GM23248 (cell line): ENCODE measurements around the gene SLC25A45. TPM values are rescaled to one million over a fixed set of nuclear protein-coding genes. Genes with fewer than 3 reads are reported as not detected.

Experiments
- DNase-seq: peaks from one replicate; pipeline ENCODE4 v3.0.0-alpha.2; 2015
- H2AFZ ChIP-seq: fragments of 200-600 bp; sonication (generic); 2 replicates; pipeline ENCODE4 v1.6.1; 2016; ENCODE audit warnings: antibody characterized with exemption
- H3F3A ChIP-seq: fragments of 200-600 bp; sonication (generic); 2 replicates; pipeline ENCODE4 v1.6.1; 2016; ENCODE audit warnings: mild to moderate bottlenecking, antibody characterized with exemption, mixed run types; ENCODE audit not compliant: insufficient read depth
- H3K27ac ChIP-seq: fragments of 200-600 bp; sonication (generic); 2 replicates; pipeline ENCODE4 v1.5.1; 2016; ENCODE audit warnings: mild to moderate bottlenecking
- H3K27me3 ChIP-seq: fragments of 200-600 bp; sonication (generic); replicated peaks from 2 replicates; pipeline ENCODE4 v1.6.1; 2016; ENCODE audit warnings: mild to moderate bottlenecking; ENCODE audit not compliant: insufficient read depth
- H3K36me3 ChIP-seq: fragments of 200-600 bp; sonication (generic); 2 replicates; pipeline ENCODE4 v1.6.1; 2016; ENCODE audit warnings: low read depth, mild to moderate bottlenecking
- H3K4me1 ChIP-seq: fragments of 200-600 bp; sonication (generic); 2 replicates; pipeline ENCODE4 v1.6.1; 2016; ENCODE audit warnings: mild to moderate bottlenecking; ENCODE audit not compliant: insufficient read depth
- H3K4me2 ChIP-seq: fragments of 200-600 bp; sonication (generic); one replicate; pipeline ENCODE4 v1.6.1; 2016; ENCODE audit warnings: mild to moderate bottlenecking; ENCODE audit not compliant: unreplicated experiment
- H3K4me3 ChIP-seq: fragments of 200-600 bp; sonication (generic); 2 replicates; pipeline ENCODE4 v1.5.1; 2016; ENCODE audit warnings: mild to moderate bottlenecking
- H3K79me2 ChIP-seq: fragments of 200-600 bp; sonication (generic); 2 replicates; pipeline ENCODE4 v1.6.1; 2016; ENCODE audit warnings: mild to moderate bottlenecking; ENCODE audit not compliant: insufficient read depth
- H3K9ac ChIP-seq: fragments of 200-600 bp; sonication (generic); 2 replicates; pipeline ENCODE4 v1.6.1; 2016; ENCODE audit warnings: mild to moderate bottlenecking
- H3K9me2 ChIP-seq: fragments of 200-600 bp; sonication (generic); 2 replicates; pipeline ENCODE4 v1.6.1; 2016; ENCODE audit warnings: mixed run types, mild to moderate bottlenecking, moderate library complexity; ENCODE audit not compliant: insufficient read depth
- H3K9me3 ChIP-seq: fragments of 200-600 bp; sonication (generic); one replicate; pipeline ENCODE4 v1.6.1; 2017; ENCODE audit warnings: low read depth
- H4K20me1 ChIP-seq: fragments of 200-600 bp; sonication (generic); 2 replicates; pipeline ENCODE4 v1.6.0; 2016; ENCODE audit not compliant: insufficient read depth
- EZH2 ChIP-seq: fragments of 200-600 bp; sonication (generic); IDR thresholded peaks from 2 replicates; pipeline ENCODE4 v1.6.1; 2018; ENCODE audit warnings: antibody characterized with exemption, mild to moderate bottlenecking; ENCODE audit not compliant: insufficient read depth, poor library complexity, severe bottlenecking
- EZH2phosphoT487 ChIP-seq: fragments of 200-600 bp; sonication (generic); IDR thresholded peaks from 2 replicates; pipeline ENCODE4 v1.6.1; 2018; ENCODE audit warnings: antibody characterized with exemption, moderate library complexity, mild to moderate bottlenecking, low read depth; ENCODE audit not compliant: insufficient read depth
- WGBS, 2 experiments: methylation state at CpG; one replicate each; pipeline ENCODE4 v1.1.6; 2015 to 2017; ENCODE audit warnings: low lambda C conversion rate in 2 of 2, low coverage in 1 of 2; ENCODE audit errors: missing lambda C conversion rate in 2 of 2; 5-methylcytosine and 5-hydroxymethylcytosine counted together
- in situ Hi-C: fragments of 300-500 bp; cut with MboI; formaldehyde crosslinking; loops from 2 replicates; pipeline ENCODE4 v1.15.0; 2020
- polyA plus RNA-seq: library from polyadenylated mRNA; unstranded; fragments of >200 nt; fragmentation: Nextera tagmentation; extraction: Ambion mirVana; gene quantifications from 2 replicates; pipeline ENCODE4 v1.2.1, GENCODE V29; 2016
- total RNA-seq: library from RNA; depleted of rRNA; stranded (reverse); fragments of >200 nt; shearing (Covaris generic); gene quantifications from 2 replicates; pipeline ENCODE4 v1.2.3, GENCODE V29; 2014

Gene SLC25A45
- total and polyA plus RNA-seq, 2 experiments from 2014 or later = 3.6 to 3.9 TPM

- Histone ChIP-seq H3K9me2 (no peaks in the 10 kb centered on the region), H3K4me3 (peak overlapping the region; percentile 57), H3K9ac (peak overlapping the region; percentile 92), H3F3A (peaks cover under 1% of the 10 kb centered on the region), H3K79me2 (peaks cover 98% of the 10 kb centered on the region), H3K9me3 (no peaks in the 10 kb centered on the region), H3K36me3 (peaks cover 4% of the 10 kb centered on the region; the same call in 1 of the 2 replicates), H3K4me1 (peaks cover 49% of the 10 kb centered on the region), H3K27ac (peak overlapping the region; percentile 69), H3K27me3 (no peaks in the 10 kb centered on the region), H2AFZ (no peak overlapping the region), H4K20me1 (no peaks in the 10 kb centered on the region), H3K4me2 (peak overlapping the region; percentile 67)
- in situ Hi-C loops = no loop called here
- DNase-seq = peak; percentile 62
- 19 to 28% methylated on average over 20 to 21 of the region's 21 CpGs for WGBS, 2 experiments
- TF ChIP-seq EZH2 (no peak), EZH2phosphoT487 (no peak)
Observed at GRCh38 chr11:65390099-65390941, 7.9 kb upstream of the SLC25A45 start.

GRCh38 chr11:65389294-65389980 lies 7.0 kb upstream of the SLC25A45 start:
- peak overlapping the region; percentile 99 for H3K27ac ChIP-seq
- H3F3A ChIP-seq = peaks cover 10% of the 10 kb centered on the region
- no peaks in the 10 kb centered on the region for H3K27me3 ChIP-seq
- peaks cover 4% of the 10 kb centered on the region; the same call in 1 of the 2 replicates for H3K36me3 ChIP-seq
- no peak overlapping the region for H3K4me3 ChIP-seq
- DNase-seq = peak; percentile 20
- no peaks in the 10 kb centered on the region for H3K9me3 ChIP-seq
- H2AFZ ChIP-seq = no peak overlapping the region
- 91 to 94% methylated on average over 17 to 20 of the region's 20 CpGs for WGBS, 2 experiments
- peaks cover 50% of the 10 kb centered on the region for H3K4me1 ChIP-seq
- no peak for TF ChIP-seq EZH2phosphoT487
- TF ChIP-seq EZH2 = no peak
- H3K79me2 ChIP-seq = peaks cover 96% of the 10 kb centered on the region
- no peaks in the 10 kb centered on the region for H3K9me2 ChIP-seq
- in situ Hi-C loops = no loop called here
- peak overlapping the region; percentile 98 for H3K4me2 ChIP-seq
- H4K20me1 ChIP-seq = no peaks in the 10 kb centered on the region
- H3K9ac ChIP-seq = peak overlapping the region; percentile 92

- H2AFZ ChIP-seq = no peak overlapping the region
- in situ Hi-C loops = no loop called here
- H3F3A ChIP-seq = peaks cover 17% of the 10 kb centered on the region
- H3K9me3 ChIP-seq = no peaks in the 10 kb centered on the region
- DNase-seq = peak; percentile 43
- H3K9ac ChIP-seq = peak overlapping the region; percentile 92
- H3K36me3 ChIP-seq = peaks cover 4% of the 10 kb centered on the region; the same call in 1 of the 2 replicates
- TF ChIP-seq EZH2phosphoT487 = no peak
- no peak for TF ChIP-seq EZH2
- 90 to 94% methylated on average over 4 of the region's 4 CpGs for WGBS, 2 experiments
- H3K27me3 ChIP-seq = no peaks in the 10 kb centered on the region
- peak overlapping the region; percentile 94 for H3K4me3 ChIP-seq
- H4K20me1 ChIP-seq = no peaks in the 10 kb centered on the region
- H3K79me2 ChIP-seq = peaks cover 89% of the 10 kb centered on the region
- peaks cover 56% of the 10 kb centered on the region for H3K4me1 ChIP-seq
- H3K4me2 ChIP-seq = peak overlapping the region; percentile 98
- peak overlapping the region; percentile 99 for H3K27ac ChIP-seq
- no peaks in the 10 kb centered on the region for H3K9me2 ChIP-seq
Observed at GRCh38 chr11:65388731-65389130, 6.3 kb upstream of the SLC25A45 start.

- Histone ChIP-seq H3K4me1 (peaks cover 69% of the 10 kb centered on the region), H3K79me2 (peaks cover 67% of the 10 kb centered on the region), H3K4me3 (peak within 1 kb of the TSS; percentile 94), H3K4me2 (peak within 1 kb of the TSS; percentile 98), H3F3A (peaks cover 28% of the 10 kb centered on the region), H3K9ac (peak within 1 kb of the TSS; percentile 92), H2AFZ (peak within 1 kb of the TSS; percentile 71), H4K20me1 (no peaks in the 10 kb centered on the region), H3K27ac (peak within 1 kb of the TSS; percentile 99), H3K9me2 (no peaks in the 10 kb centered on the region), H3K9me3 (no peaks in the 10 kb centered on the region), H3K36me3 (peaks cover under 1% of the 10 kb centered on the region; the same call in 1 of the 2 replicates), H3K27me3 (no peaks in the 10 kb centered on the region)
- in situ Hi-C loops = no loop called here
- TF ChIP-seq EZH2phosphoT487 = no peak
- TF ChIP-seq EZH2 = no peak
- peak; percentile 95 for DNase-seq
- 1% methylated on average over 54 to 70 of the region's 76 CpGs for WGBS, 2 experiments
Observed at GRCh38 chr11:65386307-65387140, 4.1 kb upstream of the SLC25A45 start, which contains the start of gene FRMD8. Gene FRMD8, plus strand, starts transcription at chr11:65386637. Its CDS starts 400 bp downstream, at chr11:65387037.
